ENCODE measurements around the gene SDF4. TPM values are rescaled to one million over a fixed set of nuclear protein-coding genes. Genes with fewer than 3 reads are reported as not detected.

The SDF4 gene
- total RNA-seq, 1 experiment from 2014 or later, result 87.1 TPM

GRCh38 chr1:1232208-1232795 is 501 bp upstream of the SDF4 start, which contains the start of gene B3GALT6:
B3GALT6 (plus strand) TSS chr1:1232237; CDS start chr1:1232279, 42 bp downstream.
- peaks cover 16% of the 10 kb centered on the region for H3K36me3 ChIP-seq
- peak within 1 kb of the TSS; percentile 69 for H3K27ac ChIP-seq
- no peaks in the 10 kb centered on the region for H3K9me3 ChIP-seq (replicated peaks)
- DNase-seq, result no peak
- H3K4me3 ChIP-seq, result peak within 1 kb of the TSS; percentile 94
- H3K4me1 ChIP-seq, result peaks cover 13% of the 10 kb centered on the region
- H3K27me3 ChIP-seq, result peaks cover 1% of the 10 kb centered on the region; the same call in 1 of the 2 replicates

- Histone ChIP-seq H3K36me3 (peaks cover 26% of the 10 kb centered on the region), H3K4me1 (no peaks in the 10 kb centered on the region), H3K27ac (peak overlapping the region; percentile 69; the same call in 1 of the 2 replicates), H3K9me3 (replicated peaks) (no peaks in the 10 kb centered on the region), H3K27me3 (no peaks in the 10 kb centered on the region), H3K4me3 (peak overlapping the region; percentile 94)
- DNase-seq, result no peak
These were observed 973 bp downstream of the SDF4 start for GRCh38 chr1:1230656-1231399.

GRCh38 chr1:1229770-1230169 is 2.0 kb downstream of the SDF4 start:
- DNase-seq, result no peak
- Histone ChIP-seq H3K27ac (no peak overlapping the region), H3K36me3 (peaks cover 37% of the 10 kb centered on the region), H3K4me1 (no peaks in the 10 kb centered on the region), H3K27me3 (no peaks in the 10 kb centered on the region), H3K9me3 (replicated peaks) (no peaks in the 10 kb centered on the region), H3K4me3 (no peak overlapping the region)

- Histone ChIP-seq H3K36me3 (peaks cover 46% of the 10 kb centered on the region), H3K4me1 (no peaks in the 10 kb centered on the region)
- DNase-seq, result no peak
These were observed 3.0 kb downstream of the SDF4 start for GRCh38 chr1:1228596-1229321.

GRCh38 chr1:1228187-1228586 is 3.6 kb downstream of the SDF4 start:
- H3K4me3 ChIP-seq, result no peak overlapping the region
- no peaks in the 10 kb centered on the region for H3K27me3 ChIP-seq
- H3K27ac ChIP-seq, result no peak overlapping the region
- no peak for DNase-seq
- peaks cover 48% of the 10 kb centered on the region for H3K36me3 ChIP-seq
- H3K4me1 ChIP-seq, result no peaks in the 10 kb centered on the region
- no peaks in the 10 kb centered on the region for H3K9me3 ChIP-seq (replicated peaks)

More at GRCh38 chr1:1228596-1229321, 3.0 kb downstream of the SDF4 start:
- Histone ChIP-seq H3K27ac (no peak overlapping the region), H3K27me3 (no peaks in the 10 kb centered on the region), H3K9me3 (replicated peaks) (no peaks in the 10 kb centered on the region), H3K4me3 (no peak overlapping the region)

- Histone ChIP-seq H3K27me3 (no peaks in the 10 kb centered on the region), H3K4me3 (no peak overlapping the region), H3K36me3 (peaks cover 56% of the 10 kb centered on the region), H3K9me3 (replicated peaks) (no peaks in the 10 kb centered on the region), H3K27ac (no peak overlapping the region), H3K4me1 (no peaks in the 10 kb centered on the region)
- no peak for DNase-seq
These were observed 4.4 kb downstream of the SDF4 start for GRCh38 chr1:1227386-1227785.

- Histone ChIP-seq H3K9me3 (replicated peaks) (no peaks in the 10 kb centered on the region), H3K27me3 (no peaks in the 10 kb centered on the region), H3K36me3 (peaks cover 62% of the 10 kb centered on the region), H3K27ac (no peak overlapping the region), H3K4me3 (no peak overlapping the region), H3K4me1 (no peaks in the 10 kb centered on the region)
- DNase-seq, result no peak
These were observed 5.0 kb downstream of the SDF4 start for GRCh38 chr1:1226566-1227362.

- Histone ChIP-seq H3K27ac (no peak overlapping the region), H3K4me3 (no peak overlapping the region), H3K27me3 (no peaks in the 10 kb centered on the region), H3K4me1 (no peaks in the 10 kb centered on the region), H3K36me3 (peaks cover 71% of the 10 kb centered on the region), H3K9me3 (replicated peaks) (no peaks in the 10 kb centered on the region)
- DNase-seq, result no peak
These were observed 5.9 kb downstream of the SDF4 start for GRCh38 chr1:1225913-1226312.

- Histone ChIP-seq H3K4me3 (no peak overlapping the region), H3K36me3 (peaks cover 77% of the 10 kb centered on the region), H3K27ac (no peak overlapping the region), H3K27me3 (no peaks in the 10 kb centered on the region), H3K4me1 (no peaks in the 10 kb centered on the region), H3K9me3 (replicated peaks) (no peaks in the 10 kb centered on the region)
- no peak for DNase-seq
These were observed 6.5 kb downstream of the SDF4 start for GRCh38 chr1:1225238-1225845.

- Histone ChIP-seq H3K4me3 (no peak overlapping the region), H3K36me3 (peaks cover 86% of the 10 kb centered on the region), H3K9me3 (replicated peaks) (no peaks in the 10 kb centered on the region), H3K27me3 (no peaks in the 10 kb centered on the region), H3K27ac (no peak overlapping the region), H3K4me1 (no peaks in the 10 kb centered on the region)
- DNase-seq, result no peak
These were observed 7.9 kb downstream of the SDF4 start for GRCh38 chr1:1223891-1224290.

- H3K4me3 ChIP-seq, result no peak overlapping the region
- no peak overlapping the region for H3K27ac ChIP-seq
- H3K9me3 ChIP-seq (replicated peaks), result no peaks in the 10 kb centered on the region
- DNase-seq, result no peak
- H3K4me1 ChIP-seq, result no peaks in the 10 kb centered on the region
- H3K36me3 ChIP-seq, result peaks cover 87% of the 10 kb centered on the region
- no peaks in the 10 kb centered on the region for H3K27me3 ChIP-seq
These were observed 8.5 kb downstream of the SDF4 start for GRCh38 chr1:1223321-1223720.

- Histone ChIP-seq H3K4me1 (no peaks in the 10 kb centered on the region), H3K36me3 (peaks cover 87% of the 10 kb centered on the region), H3K4me3 (no peak overlapping the region), H3K27ac (no peak overlapping the region), H3K27me3 (no peaks in the 10 kb centered on the region), H3K9me3 (replicated peaks) (no peaks in the 10 kb centered on the region)
- DNase-seq, result no peak
These were observed 9.1 kb downstream of the SDF4 start for GRCh38 chr1:1222575-1223225.

GRCh38 chr1:1221887-1222574 is 9.8 kb downstream of the SDF4 start:
- no peak overlapping the region for H3K27ac ChIP-seq
- peaks cover 87% of the 10 kb centered on the region for H3K36me3 ChIP-seq
- no peak overlapping the region for H3K4me3 ChIP-seq
- no peaks in the 10 kb centered on the region for H3K27me3 ChIP-seq
- H3K4me1 ChIP-seq, result no peaks in the 10 kb centered on the region
- no peak for DNase-seq
- H3K9me3 ChIP-seq (replicated peaks), result no peaks in the 10 kb centered on the region
